HCT116 (cell line): Measurements from ENCODE around the gene WBP1. TPM values are rescaled to one million over a fixed set of nuclear protein-coding genes. Genes with fewer than 3 reads are reported as not detected.

Experiments
- ATAC-seq: fragments of 200-7000 bp; cut with Tn5 transposase; 2 replicates; pipeline ENCODE4 v1.9.1; 2020; ENCODE audit warnings: mild to moderate bottlenecking, moderate library complexity
- BruUV-seq: library from RNA; stranded (reverse); fragments of 400-500 nt; replicated peaks from 2 replicates; lab custom pipeline; 2021; lab: Mats Ljungman, UMichigan
- CTCF ChIA-PET: fragments of 300-600 bp; sonication (Branson Sonifier 250); formaldehyde crosslinking; loops from one replicate; lab custom pipeline; 2021; ENCODE audit warnings: antibody characterized with exemption; lab: Charles Lee
- POLR2A ChIA-PET: fragments of 300-600, 350-600 bp; sonication (Branson Sonifier 250); formaldehyde crosslinking; loops from one replicate; lab custom pipeline; 2021; ENCODE audit warnings: antibody characterized with exemption; lab: Charles Lee
- RAD21 ChIA-PET, 2 experiments: fragments of 300-600 bp; sonication (Branson Sonifier 250); formaldehyde crosslinking; loops; one replicate each; lab custom pipeline; 2023; ENCODE audit warnings: low total read pairs in 2 of 2; ENCODE audit not compliant: uncharacterized antibody in 2 of 2, unreplicated experiment in 2 of 2, low non-redundant PET in 1 of 2; lab: Charles Lee
- DNase-seq: peaks from one replicate; pipeline ENCODE4 v3.0.0-alpha.2; 2010; ENCODE audit warnings: low read depth, low spot score
- H2AFZ ChIP-seq: fragments of 200-600 bp; shearing (Covaris generic), sonication (generic); 2 replicates; pipeline ENCODE4 v1.6.1; 2017; ENCODE audit warnings: low read depth, mixed run types, mixed read lengths, antibody characterized with exemption, low read length; ENCODE audit not compliant: poor library complexity, severe bottlenecking
- H3K27ac ChIP-seq: 2 replicates; pipeline ENCODE4 v1.5.1; 2012; ENCODE audit warnings: low read depth, low read length
- H3K27me3 ChIP-seq: fragments of 200-600 bp; sonication (generic); 2 replicates; pipeline ENCODE4 v1.6.1; 2016; ENCODE audit warnings: mixed run types, low read length, mixed read lengths; ENCODE audit not compliant: insufficient read depth
- H3K36me3 ChIP-seq, 2 experiments: fragments of 200-500 bp in 1 of 2; fragments of 200-600 bp in 1 of 2; sonication (Bioruptor generic) in 1 of 2; sonication (generic) in 1 of 2; 2 replicates each; pipeline versions ENCODE4 v1.5.1 to v1.6.1; 2014 to 2016; ENCODE audit warnings: low read length in 2 of 2, inconsistent platforms in 1 of 2, mixed read lengths in 1 of 2, mixed run types in 1 of 2; ENCODE audit not compliant: insufficient read depth in 2 of 2, control insufficient read depth in 1 of 2
- H3K4me1 ChIP-seq, 2 experiments: fragments of 200-600 bp in 1 of 2; sonication (generic) in 1 of 2; 2 replicates each; pipeline versions ENCODE4 v1.5.1 to v1.6.1; 2012 to 2017; ENCODE audit warnings: low read length in 2 of 2, inconsistent platforms in 1 of 2, mild to moderate bottlenecking in 1 of 2, mixed read lengths in 1 of 2, mixed run types in 1 of 2, moderate library complexity in 1 of 2; ENCODE audit not compliant: insufficient read depth in 2 of 2, control insufficient read depth in 1 of 2
- H3K4me2 ChIP-seq: fragments of 200-600 bp; sonication (generic); 2 replicates; pipeline ENCODE4 v1.6.1; 2017; ENCODE audit warnings: mixed run types, low read length, mixed read lengths
- H3K4me3 ChIP-seq, 2 experiments: fragments of 200-600 bp in 1 of 2; sonication (generic) in 1 of 2; replicated peaks in 1 of 2; 2 replicates each; pipeline ENCODE4 v1.5.1; 2011 to 2016; ENCODE audit warnings: low read length in 2 of 2, control low read depth in 1 of 2, low read depth in 1 of 2, mild to moderate bottlenecking in 1 of 2, mixed read lengths in 1 of 2, mixed run types in 1 of 2
- H3K79me2 ChIP-seq: fragments of 200-600 bp; sonication (generic); 2 replicates; pipeline ENCODE4 v1.6.1; 2017; ENCODE audit warnings: mild to moderate bottlenecking, mixed run types, low read length, moderate library complexity, mixed read lengths; ENCODE audit not compliant: insufficient read depth
- H3K9ac ChIP-seq: fragments of 200-600 bp; sonication (generic); 2 replicates; pipeline ENCODE4 v1.6.1; 2016; ENCODE audit warnings: low read length, mixed read lengths
- H3K9me2 ChIP-seq: fragments of 200-600 bp; sonication (generic), shearing (Covaris generic); 2 replicates; pipeline ENCODE4 v1.6.1; 2017; ENCODE audit warnings: mixed run types, mild to moderate bottlenecking, moderate library complexity; ENCODE audit not compliant: insufficient read depth
- H3K9me3 ChIP-seq, 2 experiments: fragments of 200-500 bp in 1 of 2; fragments of 200-600 bp in 1 of 2; sonication (Bioruptor generic) in 1 of 2; sonication (generic) in 1 of 2; 2 replicates each; pipeline ENCODE4 v1.6.1; 2014 to 2017; ENCODE audit warnings: low read length in 2 of 2, mixed read lengths in 2 of 2, inconsistent platforms in 1 of 2, low read depth in 1 of 2, mild to moderate bottlenecking in 1 of 2, mixed run types in 1 of 2, moderate library complexity in 1 of 2; ENCODE audit not compliant: control insufficient read depth in 1 of 2, insufficient read depth in 1 of 2
- H4K20me1 ChIP-seq: fragments of 200-600 bp; sonication (generic), shearing (Covaris generic); 2 replicates; pipeline ENCODE4 v1.6.1; 2017; ENCODE audit warnings: mixed run types, mild to moderate bottlenecking, moderate library complexity; ENCODE audit not compliant: insufficient read depth
- ATF3 ChIP-seq: IDR thresholded peaks from 2 replicates; pipeline ENCODE4 v1.6.1; 2012
- CTCF ChIP-seq, 3 experiments: fragments of 200-600 bp in 1 of 3; sonication (generic) in 1 of 3; IDR thresholded peaks in 2 of 3; conservative IDR thresholded peaks in 1 of 3; 2 replicates each; pipeline ENCODE4 v1.5.1; 2012 to 2017; ENCODE audit warnings: low read depth in 2 of 3, low read length in 2 of 3, antibody characterized with exemption in 1 of 3, borderline replicate concordance in 1 of 3, control low read depth in 1 of 3, mild to moderate bottlenecking in 1 of 3, mixed read lengths in 1 of 3, mixed run types in 1 of 3, moderate library complexity in 1 of 3; ENCODE audit not compliant: insufficient read depth in 1 of 3
- EGR1 ChIP-seq: IDR thresholded peaks from 2 replicates; pipeline ENCODE4 v1.6.1; 2012; ENCODE audit warnings: low read depth
- ELF1 ChIP-seq: IDR thresholded peaks from 2 replicates; pipeline ENCODE4 v1.6.1; 2012; ENCODE audit warnings: low read depth, borderline replicate concordance
- EZH2 ChIP-seq: fragments of 200-600 bp; sonication (generic); IDR thresholded peaks from 2 replicates; pipeline ENCODE4 v1.6.1; 2017; ENCODE audit warnings: antibody characterized with exemption, mixed run types
- EZH2phosphoT487 ChIP-seq: fragments of 200-600 bp; IDR thresholded peaks from 2 replicates; pipeline ENCODE4 v1.6.1; 2018; ENCODE audit warnings: antibody characterized with exemption, borderline replicate concordance
- FOSL1 ChIP-seq: IDR thresholded peaks from 2 replicates; pipeline ENCODE4 v1.6.1; 2012; ENCODE audit warnings: low read depth
- MAX ChIP-seq: IDR thresholded peaks from 2 replicates; pipeline ENCODE4 v1.6.1; 2012
- POLR2A ChIP-seq: IDR thresholded peaks from 2 replicates; pipeline ENCODE4 v1.7.0; 2011; ENCODE audit warnings: borderline replicate concordance; ENCODE audit not compliant: insufficient read depth, insufficient read length; ENCODE audit errors: extremely low read depth
- POLR2AphosphoS5 ChIP-seq: IDR thresholded peaks from 2 replicates; pipeline ENCODE4 v1.6.1; 2011; ENCODE audit warnings: mild to moderate bottlenecking, low read depth, low read length, moderate library complexity
- RAD21 ChIP-seq: IDR thresholded peaks from 2 replicates; pipeline ENCODE4 v1.6.1; 2012; ENCODE audit warnings: low read depth, mild to moderate bottlenecking
- REST ChIP-seq: IDR thresholded peaks from 2 replicates; pipeline ENCODE4 v1.6.1; 2012; ENCODE audit warnings: low read depth
- SIN3A ChIP-seq: IDR thresholded peaks from 2 replicates; pipeline ENCODE4 v1.6.1; 2012; ENCODE audit warnings: low read depth
- SP1 ChIP-seq: IDR thresholded peaks from 2 replicates; pipeline ENCODE4 v1.6.1; 2012; ENCODE audit warnings: low read depth
- SRF ChIP-seq: IDR thresholded peaks from 2 replicates; pipeline ENCODE4 v1.6.1; 2012; ENCODE audit warnings: low read depth
- TCF7L2 ChIP-seq: IDR thresholded peaks from 2 replicates; pipeline ENCODE4 v1.7.0; 2011; ENCODE audit warnings: borderline replicate concordance, inconsistent platforms; ENCODE audit not compliant: insufficient read depth, insufficient read length; ENCODE audit errors: extremely low read depth
- ZFX ChIP-seq: fragments of 450-650 bp; IDR thresholded peaks from 2 replicates; pipeline ENCODE4 v1.6.1; 2017
- intact Hi-C: fragments of 100-400 bp; cut with micrococcal nuclease; formaldehyde crosslinking; loops from 2 replicates; pipeline ENCODE4 v1.10.0; 2022
- total RNA-seq: library from RNA; stranded (reverse); gene quantifications from one replicate; pipeline ENCODE4 v1.2.1, GENCODE V29; 2021; ENCODE audit not compliant: unreplicated experiment

WBP1 gene
- total RNA-seq, 1 experiment from 2014 or later: 64.7 TPM

GRCh38 chr2:74423231-74424095 is 34.8 kb upstream of the WBP1 start:
- DNase-seq: no peak
- H3K4me3 ChIP-seq: no peak overlapping the region

More at GRCh38 chr2:74423231-74424095, 34.8 kb upstream of the WBP1 start:
- H4K20me1 ChIP-seq: no peaks in the 10 kb centered on the region
- TF ChIP-seq CTCF (IDR thresholded peaks at IDR 0.05 in 2 of 3, conservative IDR thresholded peaks at IDR 0.05 in 1 of 3; ENCODE audit: borderline replicate concordance in 1 of 3, insufficient read depth in 1 of 3, low read depth in 2 of 3, low read length in 2 of 3) (no peak), SP1 (no peak), POLR2A (no peak), TCF7L2 (no peak), SIN3A (no peak), EZH2 (no peak), FOSL1 (no peak), RAD21 (no peak), ELF1 (no peak), REST (no peak), MAX (no peak), ATF3 (no peak), ZFX (no peak), EZH2phosphoT487 (no peak), EGR1 (no peak), POLR2AphosphoS5 (no peak), SRF (no peak)
- no peaks in the 10 kb centered on the region for H3K27me3 ChIP-seq
- no peaks in the 10 kb centered on the region for H3K9me3 ChIP-seq
- H3K27ac ChIP-seq: no peak overlapping the region
- H3K79me2 ChIP-seq: no peaks in the 10 kb centered on the region
- no peak for ATAC-seq
- H3K36me3 ChIP-seq: peaks cover 16 to 26% of the 10 kb centered on the region in 2 experiments
- H3K9ac ChIP-seq: no peak overlapping the region
- POLR2A ChIA-PET: no interaction called here
- H3K4me1 ChIP-seq: peaks cover 0 to 36% of the 10 kb centered on the region in 2 experiments; a peak in 3 of 4 replicates
- CTCF ChIA-PET: no interaction called here
- H2AFZ ChIP-seq: no peak overlapping the region
- intact Hi-C loops: loop anchor here (1.0 kb wide), 1 partner anchor 17 kb away; no protein-coding TSS in a partner anchor
- H3K4me2 ChIP-seq: no peak overlapping the region
- RAD21 ChIA-PET: no interaction called here
- no TSS peak for BruUV-seq
- no peaks in the 10 kb centered on the region for H3K9me2 ChIP-seq
